ENCODE results near the gene MIAT. TPM values are rescaled to one million over a fixed set of nuclear protein-coding genes. Genes with fewer than 3 reads are reported as not detected.

The MIAT gene
- total and polyA plus RNA-seq, 11 donors = 0.12 to 2.7 (median 0.47) TPM

GRCh38 chr22:26685601-26686000, 28.2 kb downstream of the MIAT start:
- TF ChIP-seq POLR2A (IDR thresholded peaks at IDR 0.05) (no peak), CTCF (IDR thresholded peaks at IDR 0.05) (no peak)
- ATAC-seq (no peak), DNase-seq (no peak)
- intact Hi-C loops (cut with DNase I) = loop anchor here in 1 of 10 donors (5.0 kb wide), 1 partner anchor 1127 kb away; no protein-coding TSS in a partner anchor
- H3K27ac ChIP-seq = no peak overlapping the region
- peaks cover 0 to 16% (median 3%) of the 10 kb centered on the region in 12 donors for H3K4me1 ChIP-seq
- no peak overlapping the region for H3K4me3 ChIP-seq
- H3K36me3 ChIP-seq = peaks cover 0 to 25% (median 10%) of the 10 kb centered on the region in 9 donors
- H3K27me3 ChIP-seq = no peaks in the 10 kb centered on the region
- 84 to 87% (median 85%) methylated on average over 6 of the region's 6 CpGs for WGBS, 4 donors
- H3K9me3 ChIP-seq = peaks cover 0 to 7% (median 0%) of the 10 kb centered on the region in 12 donors

- peaks cover 0 to 15% (median 1%) of the 10 kb centered on the region in 12 donors for H3K4me1 ChIP-seq
- H3K27ac ChIP-seq = no peak overlapping the region
- intact Hi-C loops (cut with DNase I) = loop anchor here in 1 of 10 donors (5.0 kb wide), 1 partner anchor 1125 kb away; no protein-coding TSS in a partner anchor
- TF ChIP-seq CTCF (IDR thresholded peaks at IDR 0.05) (no peak), POLR2A (IDR thresholded peaks at IDR 0.05) (no peak)
- H3K9me3 ChIP-seq = no peaks in the 10 kb centered on the region
- H3K36me3 ChIP-seq = peaks cover 0 to 9% (median under 1%) of the 10 kb centered on the region in 9 donors
- DNase-seq (no peak), ATAC-seq (no peak)
- H3K4me3 ChIP-seq = no peak overlapping the region
- no peaks in the 10 kb centered on the region for H3K27me3 ChIP-seq
Observed at GRCh38 chr22:26687439-26687838, 30.1 kb downstream of the MIAT start.

GRCh38 chr22:26689513-26690301, 32.3 kb downstream of the MIAT start:
- peaks cover 0 to 4% (median 0%) of the 10 kb centered on the region in 12 donors for H3K9me3 ChIP-seq
- H3K27me3 ChIP-seq = no peaks in the 10 kb centered on the region
- intact Hi-C loops (cut with DNase I) = loop anchor here in 1 of 10 donors (5.0 kb wide), 1 partner anchor 1123 kb away; no protein-coding TSS in a partner anchor
- TF ChIP-seq POLR2A (IDR thresholded peaks at IDR 0.05) = no peak
- TF ChIP-seq CTCF (IDR thresholded peaks at IDR 0.05) = no peak
- no peak for ATAC-seq
- peaks cover 0 to 10% (median 2%) of the 10 kb centered on the region in 9 donors for H3K36me3 ChIP-seq
- WGBS, 4 donors = 54 to 69% (median 67%) methylated on average over 11 to 12 of the region's 12 CpGs
- no peak for DNase-seq
- no peak overlapping the region for H3K27ac ChIP-seq
- peaks cover 0 to 15% (median 1%) of the 10 kb centered on the region in 12 donors for H3K4me1 ChIP-seq
- no peak overlapping the region for H3K4me3 ChIP-seq

GRCh38 chr22:26690654-26691376, 33.4 kb downstream of the MIAT start:
- Histone ChIP-seq H3K27ac (no peak overlapping the region), H3K9me3 (peaks cover 0 to 6% (median 0%) of the 10 kb centered on the region in 12 donors), H3K27me3 (no peaks in the 10 kb centered on the region), H3K4me1 (peaks cover 0 to 15% (median 1%) of the 10 kb centered on the region in 12 donors), H3K4me3 (no peak overlapping the region), H3K36me3 (peaks cover 0 to 17% (median 4%) of the 10 kb centered on the region in 9 donors)
- ATAC-seq (no peak), DNase-seq (no peak)
- TF ChIP-seq CTCF (IDR thresholded peaks at IDR 0.05) = no peak
- no peak for TF ChIP-seq POLR2A (IDR thresholded peaks at IDR 0.05)
- intact Hi-C loops (cut with DNase I) = no loop called here
- WGBS, 4 donors = 42 to 62% (median 52%) methylated on average over 3 of the region's 3 CpGs

Measured in heart left ventricle (tissue), 16 donors.